DOHH2 (cell line): ENCODE measurements around the gene CEP350.

Experiments
- H3F3A ChIP-seq: fragments of 200-600 bp; sonication (generic), shearing (Covaris generic); 2 replicates; pipeline ENCODE4 v1.6.0; 2016; ENCODE audit warnings: antibody characterized with exemption, mild to moderate bottlenecking; ENCODE audit not compliant: control insufficient read depth, insufficient read depth
- H3K27ac ChIP-seq: fragments of 200-600 bp; sonication (generic); 2 replicates; pipeline ENCODE4 v1.5.1; 2014; ENCODE audit warnings: low read depth, mild to moderate bottlenecking, low read length, moderate library complexity
- H3K27me3 ChIP-seq: fragments of 200-600 bp; sonication (generic); 2 replicates; pipeline ENCODE4 v1.6.1; 2014; ENCODE audit warnings: mild to moderate bottlenecking, low read length, mixed read lengths; ENCODE audit not compliant: control insufficient read depth
- H3K36me3 ChIP-seq: fragments of 200-600 bp; sonication (generic); 2 replicates; pipeline ENCODE4 v1.6.1; 2014; ENCODE audit warnings: mild to moderate bottlenecking, low read length, moderate library complexity, mixed read lengths; ENCODE audit not compliant: control insufficient read depth
- H3K4me1 ChIP-seq: fragments of 200-600 bp; sonication (generic); 2 replicates; pipeline ENCODE4 v1.6.1; 2014; ENCODE audit warnings: mild to moderate bottlenecking, low read length, mixed read lengths; ENCODE audit not compliant: control insufficient read depth
- H3K4me2 ChIP-seq: fragments of 200-600 bp; sonication (generic); 2 replicates; pipeline ENCODE4 v1.6.0; 2014; ENCODE audit warnings: mild to moderate bottlenecking, low read length, moderate library complexity
- H3K4me3 ChIP-seq: fragments of 200-600 bp; sonication (generic); 2 replicates; pipeline ENCODE4 v1.5.1; 2014; ENCODE audit warnings: mild to moderate bottlenecking, low read length, mixed read lengths
- H3K79me2 ChIP-seq: fragments of 200-600 bp; sonication (generic); 2 replicates; pipeline ENCODE4 v1.6.1; 2014; ENCODE audit warnings: mild to moderate bottlenecking, low read length, mixed read lengths; ENCODE audit not compliant: control insufficient read depth
- H3K9me2 ChIP-seq: fragments of 200-600 bp; sonication (generic); replicated peaks from 2 replicates; pipeline ENCODE4 v1.6.1; 2014; ENCODE audit warnings: mild to moderate bottlenecking, low read length, mixed read lengths; ENCODE audit not compliant: control insufficient read depth
- H3K9me3 ChIP-seq: fragments of 200-600 bp; sonication (generic); 2 replicates; pipeline ENCODE4 v1.6.1; 2014; ENCODE audit warnings: antibody characterized with exemption, low read length, mixed read lengths; ENCODE audit not compliant: control insufficient read depth, insufficient read depth
- H4K20me1 ChIP-seq: fragments of 200-600 bp; sonication (generic); 2 replicates; pipeline ENCODE4 v1.6.0; 2014; ENCODE audit warnings: low read depth, mild to moderate bottlenecking, antibody characterized with exemption, low read length, moderate library complexity; ENCODE audit not compliant: control insufficient read depth, insufficient read depth
- EZH2phosphoT487 ChIP-seq: fragments of 200-600 bp; sonication (generic); IDR thresholded peaks from 2 replicates; pipeline ENCODE4 v1.6.1; 2017; ENCODE audit warnings: borderline replicate concordance, mild to moderate bottlenecking, antibody characterized with exemption, low read length, moderate library complexity, mixed read lengths
- TF ChIP-seq, protein P1 (sequence below): fragments of 200-600 bp; sonication (generic); IDR thresholded peaks from one replicate; pipeline ENCODE4 v1.5.1; 2014; ENCODE audit warnings: antibody characterized with exemption, mild to moderate bottlenecking, low read depth, low read length; ENCODE audit not compliant: poor library complexity, severe bottlenecking

CEP350 gene

DNA sequence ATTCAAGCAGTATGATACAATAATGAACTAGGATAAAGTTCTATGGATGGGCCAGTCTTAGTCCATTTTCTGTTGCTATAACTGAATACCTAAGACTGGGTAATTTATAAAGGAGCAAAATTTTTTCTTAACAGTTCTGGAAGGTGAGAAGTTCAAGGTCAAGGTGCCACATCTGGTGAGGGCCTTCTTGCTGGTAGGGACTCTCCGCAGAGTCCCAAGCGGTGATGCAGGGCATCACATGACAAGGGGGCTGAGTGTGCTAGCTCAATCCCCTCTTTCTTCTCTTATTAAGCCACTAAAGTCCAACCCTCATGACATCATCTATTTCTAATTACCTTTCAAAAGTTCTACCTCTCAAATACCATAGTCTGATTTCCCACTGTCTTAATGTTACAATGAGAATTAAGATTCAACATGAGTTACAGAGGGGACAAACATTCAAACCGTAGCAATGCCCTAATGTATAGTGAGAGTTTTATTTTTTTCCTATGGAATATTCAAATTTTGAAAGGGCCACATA, 107.9 kb downstream of the CEP350 start:
- Histone ChIP-seq H3K4me2 (no peak overlapping the region), H3K9me3 (no peaks in the 10 kb centered on the region), H3K4me3 (no peak overlapping the region), H3K36me3 (peaks cover 58% of the 10 kb centered on the region), H3K79me2 (no peaks in the 10 kb centered on the region), H3F3A (no peaks in the 10 kb centered on the region), H3K27me3 (no peaks in the 10 kb centered on the region), H3K4me1 (peaks cover 9% of the 10 kb centered on the region), H3K27ac (no peak overlapping the region), H3K9me2 (no peaks in the 10 kb centered on the region), H4K20me1 (no peaks in the 10 kb centered on the region)
- no peak for TF ChIP-seq EZH2phosphoT487
- TF ChIP-seq, protein P1, sequence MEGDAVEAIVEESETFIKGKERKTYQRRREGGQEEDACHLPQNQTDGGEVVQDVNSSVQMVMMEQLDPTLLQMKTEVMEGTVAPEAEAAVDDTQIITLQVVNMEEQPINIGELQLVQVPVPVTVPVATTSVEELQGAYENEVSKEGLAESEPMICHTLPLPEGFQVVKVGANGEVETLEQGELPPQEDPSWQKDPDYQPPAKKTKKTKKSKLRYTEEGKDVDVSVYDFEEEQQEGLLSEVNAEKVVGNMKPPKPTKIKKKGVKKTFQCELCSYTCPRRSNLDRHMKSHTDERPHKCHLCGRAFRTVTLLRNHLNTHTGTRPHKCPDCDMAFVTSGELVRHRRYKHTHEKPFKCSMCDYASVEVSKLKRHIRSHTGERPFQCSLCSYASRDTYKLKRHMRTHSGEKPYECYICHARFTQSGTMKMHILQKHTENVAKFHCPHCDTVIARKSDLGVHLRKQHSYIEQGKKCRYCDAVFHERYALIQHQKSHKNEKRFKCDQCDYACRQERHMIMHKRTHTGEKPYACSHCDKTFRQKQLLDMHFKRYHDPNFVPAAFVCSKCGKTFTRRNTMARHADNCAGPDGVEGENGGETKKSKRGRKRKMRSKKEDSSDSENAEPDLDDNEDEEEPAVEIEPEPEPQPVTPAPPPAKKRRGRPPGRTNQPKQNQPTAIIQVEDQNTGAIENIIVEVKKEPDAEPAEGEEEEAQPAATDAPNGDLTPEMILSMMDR, result no peak

DNA sequence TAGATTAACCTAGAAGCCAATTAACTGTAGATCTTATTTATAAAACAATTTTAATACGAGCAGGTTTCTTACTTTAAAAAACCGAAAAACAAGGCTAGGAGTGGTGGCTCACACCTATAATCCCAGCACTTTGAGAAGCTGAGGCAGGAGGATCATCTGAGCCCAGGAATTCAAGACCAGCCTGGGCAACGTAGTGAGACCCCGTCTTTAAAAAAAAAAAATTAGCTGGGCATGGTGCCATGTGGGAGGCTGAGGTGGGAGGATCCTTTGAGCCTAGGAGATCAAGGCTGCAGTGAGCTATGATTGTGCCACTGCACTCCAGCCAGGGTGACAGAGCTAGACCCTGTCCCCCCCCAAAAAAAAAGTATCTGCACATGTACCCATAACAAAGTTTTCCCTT, 110.8 kb downstream of the CEP350 start:
- no peak overlapping the region for H3K4me2 ChIP-seq
- H3K27me3 ChIP-seq, result no peaks in the 10 kb centered on the region
- H3K27ac ChIP-seq, result no peak overlapping the region
- H3K79me2 ChIP-seq, result no peaks in the 10 kb centered on the region
- H3F3A ChIP-seq, result no peaks in the 10 kb centered on the region
- H3K36me3 ChIP-seq, result peaks cover 74% of the 10 kb centered on the region
- no peaks in the 10 kb centered on the region for H4K20me1 ChIP-seq
- no peak overlapping the region for H3K4me3 ChIP-seq
- no peaks in the 10 kb centered on the region for H3K9me3 ChIP-seq
- no peaks in the 10 kb centered on the region for H3K4me1 ChIP-seq
- no peaks in the 10 kb centered on the region for H3K9me2 ChIP-seq
- TF ChIP-seq, protein P1, result no peak
- no peak for TF ChIP-seq EZH2phosphoT487

DNA sequence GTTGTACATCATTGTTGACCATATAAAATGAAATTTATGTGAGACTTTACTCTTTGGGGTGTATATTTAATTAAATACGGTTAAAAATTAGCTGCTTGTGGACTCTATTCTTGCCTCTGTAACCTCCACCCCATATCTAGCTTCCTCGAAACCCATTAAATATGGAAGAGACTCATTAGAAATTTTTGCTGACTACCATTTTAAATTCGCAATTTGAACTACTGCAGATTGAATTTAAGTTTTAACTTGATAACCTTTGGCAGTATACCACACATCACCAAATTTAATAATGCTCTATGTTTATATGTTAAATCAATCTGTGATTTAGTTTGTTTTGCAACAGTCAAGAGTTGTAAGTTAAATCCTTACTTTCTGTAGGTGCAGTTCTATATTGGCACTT, 111.5 kb downstream of the CEP350 start:
- Histone ChIP-seq H3F3A (no peaks in the 10 kb centered on the region), H3K4me1 (no peaks in the 10 kb centered on the region), H4K20me1 (no peaks in the 10 kb centered on the region), H3K27me3 (no peaks in the 10 kb centered on the region), H3K79me2 (no peaks in the 10 kb centered on the region), H3K4me2 (no peak overlapping the region), H3K9me2 (no peaks in the 10 kb centered on the region), H3K27ac (no peak overlapping the region), H3K9me3 (no peaks in the 10 kb centered on the region), H3K4me3 (no peak overlapping the region), H3K36me3 (peaks cover 76% of the 10 kb centered on the region)
- no peak for TF ChIP-seq EZH2phosphoT487
- TF ChIP-seq, protein P1, result no peak

DNA sequence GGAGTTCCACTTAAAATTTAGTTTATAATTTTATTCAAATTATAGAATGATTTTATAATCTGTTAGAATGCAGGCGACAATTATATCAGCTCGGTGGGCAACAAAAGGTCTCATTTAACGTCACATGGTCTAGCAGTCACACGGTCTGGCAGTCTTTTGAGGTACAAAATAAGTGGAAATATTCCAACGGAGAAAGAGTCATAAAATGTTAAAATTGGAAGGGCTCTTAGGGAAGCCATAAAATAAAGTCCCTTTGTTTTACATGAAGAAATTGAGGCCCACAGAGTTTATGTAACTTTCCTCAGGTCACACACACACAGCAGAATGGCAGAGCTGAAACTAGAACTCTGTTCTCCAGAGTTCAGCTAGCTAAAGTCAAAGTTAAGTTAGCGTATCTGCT, 115.7 kb downstream of the CEP350 start:
- H3K4me2 ChIP-seq, result no peak overlapping the region
- H3K9me3 ChIP-seq, result no peaks in the 10 kb centered on the region
- H3K36me3 ChIP-seq, result peaks cover 77% of the 10 kb centered on the region
- no peaks in the 10 kb centered on the region for H3K27me3 ChIP-seq
- peaks cover 5% of the 10 kb centered on the region; the same call in 1 of the 2 replicates for H3K4me1 ChIP-seq
- H3K9me2 ChIP-seq, result no peaks in the 10 kb centered on the region
- TF ChIP-seq, protein P1, result no peak
- no peak for TF ChIP-seq EZH2phosphoT487
- no peaks in the 10 kb centered on the region for H3K79me2 ChIP-seq
- no peak overlapping the region for H3K27ac ChIP-seq
- no peaks in the 10 kb centered on the region for H3F3A ChIP-seq
- H4K20me1 ChIP-seq, result no peaks in the 10 kb centered on the region
- no peak overlapping the region for H3K4me3 ChIP-seq
